Measurements from ENCODE around the gene SH3RF3.

DNA sequence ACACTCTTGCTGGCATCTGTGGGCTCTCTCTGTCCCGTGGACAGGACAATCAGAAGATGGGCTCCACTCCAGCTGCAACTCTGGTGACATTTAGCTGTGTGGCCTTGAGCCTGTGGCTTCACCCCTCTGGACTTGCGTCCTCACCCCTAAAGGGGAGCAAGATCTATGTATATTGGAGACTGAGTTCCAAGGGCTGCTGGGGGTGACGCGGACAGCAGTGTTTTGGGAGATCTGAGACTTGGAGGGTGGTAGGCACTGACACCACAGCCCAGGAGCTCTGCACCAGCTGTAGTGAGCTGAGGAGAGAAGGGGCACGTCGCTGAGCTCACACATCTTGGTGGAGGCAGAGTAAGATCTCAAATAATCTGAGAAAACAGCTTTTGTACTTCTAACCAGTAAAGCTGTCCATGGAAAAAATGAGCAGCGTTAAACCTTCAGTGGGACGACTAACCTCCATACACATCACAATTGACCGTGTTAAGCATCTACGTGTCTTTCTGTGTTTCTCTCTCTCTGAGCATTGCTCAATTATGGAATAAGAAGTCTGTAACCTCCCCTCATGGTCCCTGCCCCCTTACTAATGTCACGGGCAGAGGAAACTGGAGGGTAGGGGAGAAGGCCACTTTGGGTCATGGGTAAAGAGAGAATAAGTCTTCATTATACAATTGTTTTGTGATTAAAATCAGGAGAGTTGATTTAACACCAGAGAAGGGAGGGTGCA, 85.8 kb downstream of the SH3RF3 start:
- TF ChIP-seq ZNF274 (IDR thresholded peaks at IDR 0.05; ENCODE audit: low read depth, low read length) (no peak), YY1 (IDR thresholded peaks at IDR 0.05; ENCODE audit: insufficient read depth, insufficient read length) (no peak)

Data from NT2/D1 (cell line).